IPS-NIHi7 (cell line): ENCODE measurements around the gene MIEF1.

Experiments used
- DNase-seq: peaks from one replicate; pipeline ENCODE4 v3.0.0; 2012; ENCODE audit warnings: mixed read lengths; ENCODE audit errors: extremely low spot score

MIEF1 gene

GRCh38 chr22:39528681-39529486, 26.8 kb downstream of the MIEF1 start:
- DNase-seq = peak; percentile 78

GRCh38 chr22:39529487-39529851, 27.4 kb downstream of the MIEF1 start:
- DNase-seq = no peak

- no peak for DNase-seq
Observed at GRCh38 chr22:39530116-39530515, 28.0 kb downstream of the MIEF1 start.

- no peak for DNase-seq
Observed at GRCh38 chr22:39530692-39531331, 28.7 kb downstream of the MIEF1 start.

GRCh38 chr22:39532215-39533073, 30.4 kb downstream of the MIEF1 start, which contains the start of gene RPS19BP1:
Gene RPS19BP1, minus strand, starts transcription at chr22:39532748. Its CDS starts 10 bp downstream, at chr22:39532738.
- DNase-seq = peak; percentile 95

GRCh38 chr22:39534092-39534506, 32.0 kb downstream of the MIEF1 start:
- DNase-seq = no peak

GRCh38 chr22:39534591-39535356, 32.7 kb downstream of the MIEF1 start:
- peak; percentile 86 for DNase-seq

- DNase-seq = no peak
Observed at GRCh38 chr22:39535357-39535725, 33.3 kb downstream of the MIEF1 start.

GRCh38 chr22:39535831-39536449, 33.9 kb downstream of the MIEF1 start:
- no peak for DNase-seq

GRCh38 chr22:39536711-39537110, 34.6 kb downstream of the MIEF1 start:
- DNase-seq = no peak

GRCh38 chr22:39537975-39538374, 35.9 kb downstream of the MIEF1 start:
- DNase-seq = no peak

GRCh38 chr22:39543095-39543494, 41.0 kb downstream of the MIEF1 start:
- peak; percentile 75 for DNase-seq

- peak; percentile 83 for DNase-seq
Observed at GRCh38 chr22:39545386-39546365, 43.6 kb downstream of the MIEF1 start.

GRCh38 chr22:39546889-39547586, 44.9 kb downstream of the MIEF1 start:
- DNase-seq = no peak

- no peak for DNase-seq
Observed at GRCh38 chr22:39547587-39547947, 45.5 kb downstream of the MIEF1 start.

- DNase-seq = no peak
Observed at GRCh38 chr22:39553429-39553828, 51.3 kb downstream of the MIEF1 start.

GRCh38 chr22:39554151-39554550, 52.1 kb downstream of the MIEF1 start:
- DNase-seq = no peak

- DNase-seq = no peak
Observed at GRCh38 chr22:39556970-39557841, 55.1 kb downstream of the MIEF1 start.
